ENCODE data around the gene PDGFRA.

PDGFRA gene

DNA sequence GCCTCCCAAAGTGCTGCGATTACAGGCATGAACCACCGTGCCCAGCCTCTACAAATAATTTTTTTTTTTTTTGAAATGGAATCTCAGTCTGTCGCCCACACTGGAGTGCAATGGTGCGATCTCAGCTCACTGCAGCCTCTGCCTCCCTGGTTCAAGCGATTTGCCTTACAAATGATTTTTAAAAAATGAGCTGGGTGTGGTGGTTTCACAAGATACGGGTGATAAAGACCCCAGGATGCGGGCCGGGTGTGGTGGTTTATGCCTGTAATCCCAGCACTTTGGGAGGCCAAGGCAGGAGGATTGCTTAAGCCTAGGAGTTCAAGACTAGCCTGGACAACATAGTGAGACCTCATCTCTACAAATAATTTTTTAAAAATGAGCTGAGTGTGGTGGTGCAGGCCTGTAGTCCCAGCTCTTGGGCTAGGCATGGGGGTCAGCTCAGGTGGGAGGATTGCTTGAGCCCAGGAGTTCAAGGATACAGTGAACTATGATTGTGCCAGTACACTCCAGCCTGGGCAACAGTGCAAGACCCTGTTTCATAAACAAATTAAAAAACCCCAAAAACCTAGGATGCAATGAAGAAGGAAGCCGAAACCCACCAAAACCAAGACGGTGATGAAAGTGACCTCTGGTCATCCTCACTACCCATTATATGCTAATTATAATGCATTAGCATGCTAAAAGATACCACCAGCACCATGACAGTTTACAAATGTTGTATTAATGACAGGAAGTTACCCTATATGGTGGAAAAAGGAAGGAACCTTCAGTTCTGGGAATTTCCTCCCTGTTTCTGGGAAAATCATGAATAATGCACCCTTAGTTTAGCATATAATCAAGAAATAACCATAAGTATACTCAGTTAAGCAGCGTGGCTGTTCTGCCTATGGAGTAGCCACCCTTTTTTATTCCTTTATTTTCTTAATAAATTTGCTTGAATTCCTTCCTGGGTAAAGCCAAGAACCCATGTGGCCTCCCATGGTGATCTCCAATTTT lies 27.7 kb downstream of the PDGFRA start:
- TF ChIP-seq, protein P1, sequence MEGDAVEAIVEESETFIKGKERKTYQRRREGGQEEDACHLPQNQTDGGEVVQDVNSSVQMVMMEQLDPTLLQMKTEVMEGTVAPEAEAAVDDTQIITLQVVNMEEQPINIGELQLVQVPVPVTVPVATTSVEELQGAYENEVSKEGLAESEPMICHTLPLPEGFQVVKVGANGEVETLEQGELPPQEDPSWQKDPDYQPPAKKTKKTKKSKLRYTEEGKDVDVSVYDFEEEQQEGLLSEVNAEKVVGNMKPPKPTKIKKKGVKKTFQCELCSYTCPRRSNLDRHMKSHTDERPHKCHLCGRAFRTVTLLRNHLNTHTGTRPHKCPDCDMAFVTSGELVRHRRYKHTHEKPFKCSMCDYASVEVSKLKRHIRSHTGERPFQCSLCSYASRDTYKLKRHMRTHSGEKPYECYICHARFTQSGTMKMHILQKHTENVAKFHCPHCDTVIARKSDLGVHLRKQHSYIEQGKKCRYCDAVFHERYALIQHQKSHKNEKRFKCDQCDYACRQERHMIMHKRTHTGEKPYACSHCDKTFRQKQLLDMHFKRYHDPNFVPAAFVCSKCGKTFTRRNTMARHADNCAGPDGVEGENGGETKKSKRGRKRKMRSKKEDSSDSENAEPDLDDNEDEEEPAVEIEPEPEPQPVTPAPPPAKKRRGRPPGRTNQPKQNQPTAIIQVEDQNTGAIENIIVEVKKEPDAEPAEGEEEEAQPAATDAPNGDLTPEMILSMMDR (IDR thresholded peaks at IDR 0.05) = no peak

DNA sequence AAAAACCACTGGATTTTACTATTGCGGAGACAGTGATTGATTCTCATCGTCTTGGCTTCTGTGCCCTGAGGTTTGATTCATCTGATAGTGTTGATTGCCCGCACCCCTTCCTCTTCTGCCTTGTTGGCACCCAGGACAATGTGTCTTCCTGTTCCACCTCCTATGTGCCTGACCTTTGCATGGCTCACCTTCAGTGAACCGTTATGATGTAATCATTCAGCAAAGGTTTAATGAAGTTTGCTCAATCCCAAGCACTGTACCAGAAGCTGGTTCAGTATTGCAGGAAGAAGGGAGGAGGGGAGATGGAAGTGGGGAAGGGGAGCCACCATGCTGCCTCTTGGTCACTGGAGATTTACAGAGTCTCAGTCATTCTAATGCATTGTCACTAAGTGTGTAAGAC lies 36.3 kb downstream of the PDGFRA start:
- TF ChIP-seq, protein P1 (IDR thresholded peaks at IDR 0.05) = no peak

DNA sequence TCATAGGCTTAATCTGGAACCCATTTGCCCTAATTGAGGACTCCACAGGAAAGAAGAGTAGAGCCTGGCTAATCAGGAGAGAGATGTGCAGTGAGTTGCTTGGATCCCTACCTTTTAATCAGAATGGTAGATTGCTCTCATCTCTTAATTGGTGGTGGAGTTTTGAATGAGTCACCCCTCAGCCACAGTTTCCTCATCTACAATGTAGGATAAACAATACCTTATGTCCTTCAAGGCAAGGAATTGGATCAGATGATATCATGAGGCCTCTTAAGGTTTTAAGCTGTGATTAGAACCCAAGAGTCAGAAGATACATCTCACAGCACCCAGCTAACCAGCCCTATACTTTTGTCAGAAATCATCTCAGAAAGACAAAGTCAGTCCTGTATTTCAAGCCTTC lies 39.1 kb downstream of the PDGFRA start:
- TF ChIP-seq, protein P1 (IDR thresholded peaks at IDR 0.05) = no peak

GRCh38 chr4:54271464-54271863 lies 42.4 kb downstream of the PDGFRA start:
- TF ChIP-seq, protein P1 (IDR thresholded peaks at IDR 0.05) = no peak

GRCh38 chr4:54272051-54272450 lies 43.0 kb downstream of the PDGFRA start:
- TF ChIP-seq, protein P1 (IDR thresholded peaks at IDR 0.05) = no peak

DNA sequence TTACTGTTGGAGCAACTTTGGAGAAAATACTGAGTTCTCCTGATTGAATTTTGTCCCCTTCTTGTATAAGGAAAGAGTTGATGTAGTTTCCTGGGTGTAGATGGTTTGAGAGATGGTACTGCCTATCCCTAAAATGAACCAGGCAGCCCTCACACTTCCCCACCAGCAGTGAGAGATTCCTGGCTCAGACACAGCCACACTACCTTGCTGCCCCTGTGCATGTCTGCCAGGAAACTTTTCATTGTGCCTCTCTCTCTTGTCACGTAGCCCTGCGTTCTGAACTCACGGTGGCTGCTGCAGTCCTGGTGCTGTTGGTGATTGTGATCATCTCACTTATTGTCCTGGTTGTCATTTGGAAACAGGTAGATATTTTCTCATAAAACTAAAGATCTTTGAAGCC lies 45.2 kb downstream of the PDGFRA start:
- TF ChIP-seq, protein P1 (IDR thresholded peaks at IDR 0.05) = no peak

DNA sequence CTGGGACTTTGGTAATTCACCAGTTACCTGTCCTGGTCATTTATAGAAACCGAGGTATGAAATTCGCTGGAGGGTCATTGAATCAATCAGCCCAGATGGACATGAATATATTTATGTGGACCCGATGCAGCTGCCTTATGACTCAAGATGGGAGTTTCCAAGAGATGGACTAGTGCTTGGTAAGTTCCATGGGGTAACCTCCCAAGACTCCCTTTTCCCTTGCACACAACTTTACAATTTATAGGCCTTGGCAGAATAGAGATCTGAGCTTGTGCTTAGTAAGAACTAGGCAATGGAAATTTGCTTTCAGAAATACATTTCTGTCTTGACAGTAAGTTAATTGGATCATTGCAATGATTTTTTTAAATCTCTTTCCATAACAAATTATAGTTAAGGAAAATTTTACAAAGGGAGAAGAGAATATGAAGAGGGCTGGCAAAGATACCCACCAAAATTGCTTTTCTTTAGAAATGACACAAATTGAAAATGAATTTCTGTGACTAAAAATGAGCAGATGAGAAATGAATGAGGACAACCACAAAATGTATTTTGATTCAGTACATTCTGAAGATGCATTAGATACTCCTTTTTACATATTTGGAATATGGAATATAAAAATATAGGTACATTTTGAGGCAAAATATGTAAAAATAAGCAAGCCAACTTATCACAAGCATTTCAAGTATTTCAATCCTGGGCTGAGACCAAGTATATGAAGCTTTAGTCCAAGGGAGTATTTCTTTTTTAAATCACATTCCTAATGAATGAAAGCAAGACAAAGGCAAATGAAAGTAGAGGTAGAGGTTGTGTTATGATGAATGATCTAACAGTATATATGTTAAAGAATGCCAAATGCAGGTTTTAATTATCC lies 45.9 kb downstream of the PDGFRA start:
- TF ChIP-seq, protein P1 (IDR thresholded peaks at IDR 0.05) = no peak
